Mucosa of stomach (tissue), 1 donor: ENCODE data around the gene HSD3B1.

Experiments
- H3K27me3 ChIP-seq: one replicate; pipeline ENCODE4 v1.7.0; 2013; ENCODE audit warnings: mild to moderate bottlenecking, low read length; ENCODE audit not compliant: control insufficient read depth, insufficient read depth
- H3K36me3 ChIP-seq: one replicate; pipeline ENCODE4 v1.7.0; 2013; ENCODE audit warnings: low read length; ENCODE audit not compliant: control insufficient read depth, insufficient read depth
- H3K4me1 ChIP-seq: one replicate; pipeline ENCODE4 v1.7.0; 2013; ENCODE audit warnings: mild to moderate bottlenecking, low read length; ENCODE audit not compliant: control insufficient read depth, insufficient read depth
- H3K4me3 ChIP-seq: one replicate; pipeline ENCODE4 v1.7.0; 2013; ENCODE audit warnings: low read length
- H3K9ac ChIP-seq: one replicate; pipeline ENCODE4 v1.7.0; 2013; ENCODE audit warnings: mild to moderate bottlenecking, low read length, moderate library complexity
- H3K9me3 ChIP-seq: one replicate; pipeline ENCODE4 v1.7.0; 2013; ENCODE audit warnings: mild to moderate bottlenecking, low read length, moderate library complexity; ENCODE audit not compliant: control insufficient read depth
- donor health status: Pancreatic carcinoma.

Gene HSD3B1

GRCh38 chr1:119564548-119564947, 57.5 kb downstream of the HSD3B1 start:
- Histone ChIP-seq H3K9ac (no peak overlapping the region), H3K36me3 (no peaks in the 10 kb centered on the region), H3K9me3 (no peaks in the 10 kb centered on the region), H3K4me3 (no peak overlapping the region), H3K27me3 (no peaks in the 10 kb centered on the region), H3K4me1 (no peaks in the 10 kb centered on the region)
